IMR-90 (cell line): ENCODE results near the gene PHETA1. TPM values are rescaled to one million over a fixed set of nuclear protein-coding genes. Genes with fewer than 3 reads are reported as not detected.
A peak's percentile ranks its signal among the peaks of the same experiment; 100 is the strongest.

Source experiments
- ATAC-seq: fragments of 200-7000 bp; cut with Tn5 transposase; 2 replicates; pipeline ENCODE4 v1.9.1; 2020; ENCODE audit warnings: low read depth, mild to moderate bottlenecking, moderate library complexity
- BruUV-seq: library from RNA; stranded (reverse); fragments of 400-500 nt; replicated peaks from 2 replicates; lab custom pipeline; 2021; lab: Mats Ljungman, UMichigan
- CTCF ChIA-PET: fragments of 300-600 bp; formaldehyde crosslinking; extraction: SDS; loops from one replicate; lab custom pipeline; 2021; ENCODE audit warnings: antibody characterized with exemption; lab: Yijun Ruan, JAX
- POLR2A ChIA-PET: fragments of 300-600 bp; sonication (Branson Sonifier 250); formaldehyde crosslinking; loops from one replicate; lab custom pipeline; 2022; ENCODE audit warnings: antibody characterized with exemption; ENCODE audit not compliant: unreplicated experiment; lab: Charles Lee
- DNase-seq: peaks from one replicate; pipeline ENCODE4 v3.0.0; 2013
- H2AFZ ChIP-seq: replicated peaks from 2 replicates; pipeline ENCODE3; 2013; ENCODE audit warnings: low read length, mild to moderate bottlenecking; ENCODE audit not compliant: poor library complexity
- H2AK5ac ChIP-seq: 2 replicates; pipeline ENCODE4 v1.6.1; 2013; ENCODE audit warnings: low read depth, low read length, inconsistent platforms
- H2AK9ac ChIP-seq: replicated peaks from 2 replicates; pipeline ENCODE3; 2013; ENCODE audit warnings: mild to moderate bottlenecking, low read depth, low read length, moderate library complexity; ENCODE audit not compliant: poor library complexity
- H2BK120ac ChIP-seq: 2 replicates; pipeline ENCODE4 v1.6.1; 2013; ENCODE audit warnings: low read depth, low read length, inconsistent platforms
- H2BK15ac ChIP-seq: 3 replicates; pipeline ENCODE4 v1.6.1; 2013; ENCODE audit warnings: low read depth, low read length, inconsistent platforms
- H2BK20ac ChIP-seq: 2 replicates; pipeline ENCODE4 v1.6.1; 2013; ENCODE audit warnings: low read depth, mild to moderate bottlenecking, inconsistent platforms, low read length, moderate library complexity
- H2BK5ac ChIP-seq: 2 replicates; pipeline ENCODE4 v1.6.1; 2013; ENCODE audit warnings: mild to moderate bottlenecking, low read depth, low read length, inconsistent platforms; ENCODE audit not compliant: poor library complexity, severe bottlenecking
- H3K14ac ChIP-seq: replicated peaks from 2 replicates; pipeline ENCODE4 v1.6.1; 2013; ENCODE audit warnings: low read depth, low read length, inconsistent platforms
- H3K18ac ChIP-seq: 2 replicates; pipeline ENCODE4 v1.6.1; 2013; ENCODE audit warnings: low read depth, low read length, control low read depth
- H3K23ac ChIP-seq: 2 replicates; pipeline ENCODE4 v1.6.1; 2013; ENCODE audit warnings: low read depth, low read length, inconsistent platforms
- H3K27ac ChIP-seq: 2 replicates; pipeline ENCODE4 v1.5.1; 2013; ENCODE audit warnings: mild to moderate bottlenecking, control low read depth, low read length; ENCODE audit not compliant: insufficient read depth
- H3K27me3 ChIP-seq: 2 replicates; pipeline ENCODE4 v1.6.1; 2013; ENCODE audit warnings: low read length; ENCODE audit not compliant: control insufficient read depth, insufficient read depth
- H3K36me3 ChIP-seq: 2 replicates; pipeline ENCODE4 v1.6.1; 2013; ENCODE audit warnings: low read length, mixed read lengths; ENCODE audit not compliant: control insufficient read depth, insufficient read depth
- H3K4ac ChIP-seq: 2 replicates; pipeline ENCODE4 v1.6.1; 2013; ENCODE audit warnings: low read depth, low read length, inconsistent platforms
- H3K4me1 ChIP-seq: 2 replicates; pipeline ENCODE4 v1.6.1; 2013; ENCODE audit warnings: low read length, mixed read lengths; ENCODE audit not compliant: control insufficient read depth, insufficient read depth
- H3K4me2 ChIP-seq: 2 replicates; pipeline ENCODE4 v1.6.1; 2013; ENCODE audit warnings: low read depth, mild to moderate bottlenecking, control low read depth, low read length, moderate library complexity
- H3K4me3 ChIP-seq: 2 replicates; pipeline ENCODE4 v1.5.1; 2013; ENCODE audit warnings: low read depth, mild to moderate bottlenecking, control low read depth, low read length, moderate library complexity; ENCODE audit not compliant: insufficient read depth
- H3K56ac ChIP-seq: 2 replicates; pipeline ENCODE4 v1.6.1; 2013; ENCODE audit warnings: low read length, inconsistent platforms; ENCODE audit not compliant: insufficient read depth; ENCODE audit errors: extremely low read depth
- H3K79me1 ChIP-seq, 2 experiments: 2 replicates each; pipeline ENCODE4 v1.6.1; 2013; ENCODE audit warnings: low read length in 2 of 2, inconsistent platforms in 1 of 2, low read depth in 1 of 2
- H3K9ac ChIP-seq: 2 replicates; pipeline ENCODE4 v1.6.1; 2013; ENCODE audit warnings: low read depth, low read length, control low read depth
- H3K9me1 ChIP-seq: 2 replicates; pipeline ENCODE4 v1.6.1; 2013; ENCODE audit warnings: low read length, inconsistent platforms; ENCODE audit not compliant: insufficient read depth
- H3K9me3 ChIP-seq: 2 replicates; pipeline ENCODE4 v1.6.1; 2013; ENCODE audit warnings: low read length; ENCODE audit not compliant: control insufficient read depth, insufficient read depth
- H4K20me1 ChIP-seq: 2 replicates; pipeline ENCODE4 v1.6.1; 2013; ENCODE audit warnings: low read length, inconsistent platforms; ENCODE audit not compliant: insufficient read depth
- H4K5ac ChIP-seq: 2 replicates; pipeline ENCODE4 v1.6.1; 2013; ENCODE audit warnings: mild to moderate bottlenecking, low read depth, low read length, control low read depth
- H4K8ac ChIP-seq, 2 experiments: 2 replicates each; pipeline ENCODE4 v1.6.1; 2013; ENCODE audit warnings: low read depth in 2 of 2, low read length in 2 of 2, control low read depth in 1 of 2, inconsistent platforms in 1 of 2
- H4K91ac ChIP-seq: 2 replicates; pipeline ENCODE4 v1.6.1; 2013; ENCODE audit warnings: low read depth, low read length, inconsistent platforms; ENCODE audit not compliant: insufficient read depth
- BHLHE40 ChIP-seq: fragments of 150-350 bp; IDR thresholded peaks from 2 replicates; pipeline ENCODE4 v1.6.1; 2016; ENCODE audit warnings: mild to moderate bottlenecking, low read depth, low read length
- CEBPB ChIP-seq: IDR thresholded peaks from 2 replicates; pipeline ENCODE4 v1.6.1; 2012; ENCODE audit warnings: low read depth, low read length, improper control_type of control experiment
- CHD1 ChIP-seq: IDR thresholded peaks from 2 replicates; pipeline ENCODE4 v1.6.1; 2012; ENCODE audit warnings: low read depth, low read length, improper control_type of control experiment
- CTCF ChIP-seq: conservative IDR thresholded peaks from 2 replicates; pipeline ENCODE4 v1.5.1; 2012; ENCODE audit warnings: mild to moderate bottlenecking, low read depth, low read length, improper control_type of control experiment
- ELK1 ChIP-seq: fragments of 150-350 bp; IDR thresholded peaks from 2 replicates; pipeline ENCODE4 v1.6.1; 2016; ENCODE audit warnings: low read depth, mild to moderate bottlenecking, low read length, moderate library complexity, borderline replicate concordance
- FOS ChIP-seq: fragments of 150-350 bp; IDR thresholded peaks from 2 replicates; pipeline ENCODE4 v1.6.1; 2016; ENCODE audit warnings: low read depth, low read length
- MAFK ChIP-seq: IDR thresholded peaks from 2 replicates; pipeline ENCODE4 v1.6.1; 2012; ENCODE audit warnings: low read depth, low read length, improper control_type of control experiment
- MAZ ChIP-seq: IDR thresholded peaks from 2 replicates; pipeline ENCODE4 v1.6.1; 2012; ENCODE audit warnings: low read depth, mild to moderate bottlenecking, low read length, improper control_type of control experiment, moderate library complexity, borderline replicate concordance
- MXI1 ChIP-seq: IDR thresholded peaks from 2 replicates; pipeline ENCODE4 v1.6.1; 2012; ENCODE audit warnings: low read depth, mild to moderate bottlenecking, low read length, moderate library complexity, borderline replicate concordance
- NFE2L2 ChIP-seq: fragments of 150-350 bp; IDR thresholded peaks from 2 replicates; pipeline ENCODE4 v1.6.1; 2016; ENCODE audit warnings: low read depth, mild to moderate bottlenecking, low read length
- POLR2A ChIP-seq: IDR thresholded peaks from 2 replicates; pipeline ENCODE4 v1.6.1; 2012; ENCODE audit warnings: mild to moderate bottlenecking, low read depth, low read length
- RAD21 ChIP-seq: IDR thresholded peaks from 2 replicates; pipeline ENCODE4 v1.6.1; 2012; ENCODE audit warnings: low read length, improper control_type of control experiment
- RCOR1 ChIP-seq: IDR thresholded peaks from 2 replicates; pipeline ENCODE4 v1.6.1; 2012; ENCODE audit warnings: mild to moderate bottlenecking, low read length, improper control_type of control experiment; ENCODE audit not compliant: insufficient replicate concordance
- RFX5 ChIP-seq: IDR thresholded peaks from 2 replicates; pipeline ENCODE4 v1.8.0; 2012; ENCODE audit warnings: low read depth, mild to moderate bottlenecking, low read length, moderate library complexity
- SMC3 ChIP-seq: fragments of 150-350 bp; IDR thresholded peaks from 2 replicates; pipeline ENCODE4 v1.6.1; 2016; ENCODE audit warnings: low read depth, mild to moderate bottlenecking, antibody characterized with exemption, low read length, moderate library complexity
- USF2 ChIP-seq: fragments of 150-350 bp; IDR thresholded peaks from 2 replicates; pipeline ENCODE4 v1.6.1; 2017; ENCODE audit warnings: mild to moderate bottlenecking, antibody characterized with exemption, low read length, low read depth
- WGBS, 2 experiments: methylation state at CpG; one replicate each; pipeline versions ENCODE4 v1.1.5 to v1.1.7; 2013; ENCODE audit warnings: missing lambda C conversion rate in 2 of 2; ENCODE audit not compliant: insufficient read length in 1 of 2; ENCODE audit errors: extremely low coverage in 2 of 2; 5-methylcytosine and 5-hydroxymethylcytosine counted together
- dilution Hi-C: fragments of 300-500 bp; cut with HindIII; formaldehyde crosslinking; loops from one replicate; pipeline ENCODE4 v1.14.3; 2018; ENCODE audit warnings: low sequenced_read_pairs; ENCODE audit not compliant: unreplicated experiment
- in situ Hi-C: fragments of 300-500 bp; cut with MboI; formaldehyde crosslinking; loops from 3 replicates; pipeline ENCODE4 v1.14.3; 2019; ENCODE audit warnings: low sequenced_read_pairs, inconsistent platforms, mixed read lengths
- intact Hi-C: fragments of 100-400 bp; cut with micrococcal nuclease; formaldehyde crosslinking; loops from 2 replicates; pipeline ENCODE4 v1.10.0; 2022
- polyA plus RNA-seq, 3 experiments: library from polyadenylated mRNA; depleted of rRNA; stranded (reverse); fragments of >200 nt; gene quantifications; 2 replicates each; pipeline ENCODE4 v1.2.3, GENCODE V29; 2012; ENCODE audit warnings: low replicate concordance in 1 of 3
- total RNA-seq: library from RNA; depleted of rRNA; stranded (reverse); fragments of >200 nt; gene quantifications from 2 replicates; pipeline ENCODE4 v1.2.3, GENCODE V29; 2012

PHETA1 gene
- total and polyA plus RNA-seq, 2 of the 4 experiments (the other 2 are of a cell fraction) = 3.2 to 6.6 TPM

GRCh38 chr12:111401167-111401605 lies 32.3 kb upstream of the PHETA1 start:
- no peaks in the 10 kb centered on the region for H3K27me3 ChIP-seq
- no peak overlapping the region for H3K56ac ChIP-seq
- dilution Hi-C loops = no loop called here
- H3K4ac ChIP-seq = no peak overlapping the region
- H3K36me3 ChIP-seq = no peaks in the 10 kb centered on the region
- ChIA-PET POLR2A (no interaction called here), CTCF (interaction anchor here (0.6 to 0.8 kb wide), 2 partner anchors 50 to 88 kb away, joined by 3 to 5 read pairs; no protein-coding TSS in a partner anchor)
- no peaks in the 10 kb centered on the region for H3K9me3 ChIP-seq
- H2AFZ ChIP-seq = no peak overlapping the region
- WGBS, 2 experiments = 84% methylated on average over 4 of the region's 6 CpGs; no CpG with 5 or more reads in 1 of the 2 experiments
- peak overlapping the region; percentile 4 for H2AK9ac ChIP-seq
- no peak for DNase-seq
- H3K9me1 ChIP-seq = peaks cover 8% of the 10 kb centered on the region; the same call in 1 of the 2 replicates
- no peaks in the 10 kb centered on the region for H4K20me1 ChIP-seq
- no peak overlapping the region for H3K23ac ChIP-seq
- H2BK120ac ChIP-seq = no peak overlapping the region
- no peak overlapping the region for H3K4me2 ChIP-seq
- ATAC-seq = no peak
- no peak overlapping the region for H3K27ac ChIP-seq
- no peak overlapping the region for H2BK20ac ChIP-seq
- no peak overlapping the region for H3K14ac ChIP-seq
- H4K91ac ChIP-seq = no peak overlapping the region
- no peak overlapping the region for H2BK15ac ChIP-seq
- no peak overlapping the region for H3K4me3 ChIP-seq
- no TSS peak for BruUV-seq
- peaks cover 0 to 2% of the 10 kb centered on the region in 2 experiments; a peak in 2 of 4 replicates for H3K79me1 ChIP-seq
- H4K8ac ChIP-seq = no peak overlapping the region
- no peak overlapping the region for H3K9ac ChIP-seq
- no peak overlapping the region for H2BK5ac ChIP-seq
- H3K4me1 ChIP-seq = peaks cover 9% of the 10 kb centered on the region
- no peak overlapping the region for H3K18ac ChIP-seq
- intact Hi-C loops = no loop called here
- TF ChIP-seq RAD21 = no peak
- no peak for TF ChIP-seq ELK1
- no peak for TF ChIP-seq NFE2L2
- no peak for TF ChIP-seq MAZ
- no peak for TF ChIP-seq BHLHE40
- TF ChIP-seq MXI1 = no peak
- TF ChIP-seq CHD1 = no peak
- TF ChIP-seq RFX5 = no peak
- no peak for TF ChIP-seq POLR2A
- no peak for TF ChIP-seq RCOR1
- TF ChIP-seq MAFK = no peak
- no peak for TF ChIP-seq CEBPB
- no peak for TF ChIP-seq USF2
- no peak for TF ChIP-seq FOS
- no peak for TF ChIP-seq SMC3
- no peak for TF ChIP-seq CTCF
- H2AK5ac ChIP-seq = peak overlapping the region; percentile 29; the same call in 1 of the 2 replicates
- in situ Hi-C loops = no loop called here
- no peak overlapping the region for H4K5ac ChIP-seq
